ENCODE measurements around the gene EED. TPM values are rescaled to one million over a fixed set of nuclear protein-coding genes. Genes with fewer than 3 reads are reported as not detected.

EED gene
- polyA plus RNA-seq, 1 experiment: 17.5 TPM

DNA sequence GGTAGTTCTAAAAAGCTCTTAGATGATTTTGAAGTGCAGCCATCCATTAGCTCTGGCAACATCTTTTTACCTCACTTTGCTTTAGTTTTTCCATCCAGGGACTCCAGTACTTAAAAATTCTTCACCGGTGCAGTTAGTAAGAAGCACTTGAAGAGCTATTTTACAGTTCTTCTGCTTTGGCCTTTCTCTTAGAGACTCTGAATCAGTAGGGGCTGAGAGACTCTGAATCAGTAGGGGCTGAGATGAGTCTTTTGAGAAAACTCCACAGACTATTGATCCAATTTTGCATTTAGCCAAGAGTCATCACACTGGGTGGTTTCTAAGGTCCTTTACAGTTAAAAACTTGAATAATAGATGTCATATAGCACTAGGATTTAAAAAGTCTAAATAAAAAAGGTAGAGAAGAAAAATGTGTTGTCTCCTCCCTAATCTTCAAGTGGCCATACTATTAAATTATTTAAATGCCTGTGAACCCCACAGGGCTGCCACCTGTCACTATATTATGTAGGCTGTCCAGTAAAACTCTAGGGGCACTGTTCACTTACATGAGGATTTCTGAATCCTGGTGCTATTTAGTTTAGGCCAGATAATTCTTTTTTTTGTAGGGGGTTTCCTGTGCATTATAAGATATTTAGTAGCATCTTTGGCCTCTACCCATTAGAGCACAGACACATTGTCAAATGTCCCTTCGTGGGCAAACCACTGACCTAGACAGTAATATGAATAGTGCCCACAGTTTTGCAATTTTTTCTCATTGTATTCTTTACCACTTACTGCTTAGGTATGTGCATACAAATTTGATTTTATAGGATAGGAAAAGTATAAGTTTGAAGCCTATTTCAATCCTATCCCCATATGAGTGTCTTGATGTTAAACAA lies 31.2 kb downstream of the EED start:
- no peak for DNase-seq (ENCODE audit: low read depth, low spot score)
- H3K9me3 ChIP-seq (ENCODE audit: control insufficient read depth, insufficient read depth, low read length): no peaks in the 10 kb centered on the region
- ChIA-PET POLR2A (no interaction called here), CTCF (interaction anchor here (2.1 kb wide), 1 partner anchor 234 kb away, joined by 6 read pairs; no protein-coding TSS in a partner anchor)
- no peak overlapping the region for H3K4me3 ChIP-seq (ENCODE audit: low read depth, low read length)
- TF ChIP-seq, protein P1, sequence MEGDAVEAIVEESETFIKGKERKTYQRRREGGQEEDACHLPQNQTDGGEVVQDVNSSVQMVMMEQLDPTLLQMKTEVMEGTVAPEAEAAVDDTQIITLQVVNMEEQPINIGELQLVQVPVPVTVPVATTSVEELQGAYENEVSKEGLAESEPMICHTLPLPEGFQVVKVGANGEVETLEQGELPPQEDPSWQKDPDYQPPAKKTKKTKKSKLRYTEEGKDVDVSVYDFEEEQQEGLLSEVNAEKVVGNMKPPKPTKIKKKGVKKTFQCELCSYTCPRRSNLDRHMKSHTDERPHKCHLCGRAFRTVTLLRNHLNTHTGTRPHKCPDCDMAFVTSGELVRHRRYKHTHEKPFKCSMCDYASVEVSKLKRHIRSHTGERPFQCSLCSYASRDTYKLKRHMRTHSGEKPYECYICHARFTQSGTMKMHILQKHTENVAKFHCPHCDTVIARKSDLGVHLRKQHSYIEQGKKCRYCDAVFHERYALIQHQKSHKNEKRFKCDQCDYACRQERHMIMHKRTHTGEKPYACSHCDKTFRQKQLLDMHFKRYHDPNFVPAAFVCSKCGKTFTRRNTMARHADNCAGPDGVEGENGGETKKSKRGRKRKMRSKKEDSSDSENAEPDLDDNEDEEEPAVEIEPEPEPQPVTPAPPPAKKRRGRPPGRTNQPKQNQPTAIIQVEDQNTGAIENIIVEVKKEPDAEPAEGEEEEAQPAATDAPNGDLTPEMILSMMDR (IDR thresholded peaks at IDR 0.05; ENCODE audit: low read depth, low read length): no peak
- H3K27ac ChIP-seq (ENCODE audit: low read depth, low read length): no peak overlapping the region
- H3K27me3 ChIP-seq (ENCODE audit: control insufficient read depth, insufficient read depth, low read length): no peaks in the 10 kb centered on the region

DNA sequence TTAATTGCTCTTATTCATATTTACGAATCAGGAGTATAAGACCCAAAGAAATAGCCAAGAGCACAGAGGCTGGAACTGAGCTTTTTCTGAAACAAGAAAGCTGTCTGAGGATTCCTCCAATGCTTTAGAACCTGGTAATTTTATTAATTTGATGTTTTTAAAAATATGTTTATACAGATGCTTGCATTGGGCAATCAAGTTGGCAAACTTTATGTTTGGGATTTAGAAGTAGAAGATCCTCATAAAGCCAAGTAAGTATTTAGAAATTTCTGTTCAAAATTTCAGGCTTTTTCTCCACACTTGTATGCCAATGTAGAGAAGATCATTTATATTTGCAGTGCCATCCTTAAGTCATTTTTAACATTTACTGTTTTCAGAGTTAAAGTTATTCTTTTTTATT lies 33.2 kb downstream of the EED start:
- TF ChIP-seq, protein P1 (IDR thresholded peaks at IDR 0.05; ENCODE audit: low read depth, low read length): no peak
- DNase-seq (ENCODE audit: low read depth, low spot score): no peak
- Histone ChIP-seq H3K9me3 (ENCODE audit: control insufficient read depth, insufficient read depth, low read length) (no peaks in the 10 kb centered on the region), H3K27ac (ENCODE audit: low read depth, low read length) (no peak overlapping the region), H3K27me3 (ENCODE audit: control insufficient read depth, insufficient read depth, low read length) (no peaks in the 10 kb centered on the region), H3K4me3 (ENCODE audit: low read depth, low read length) (no peak overlapping the region)
- ChIA-PET CTCF (interaction anchor here (1.0 to 2.1 kb wide), 3 partner anchors 14 to 423 kb away, joined by 3 to 8 read pairs (median 6); partner anchors contain the start of gene CCDC83), POLR2A (no interaction called here)

DNA sequence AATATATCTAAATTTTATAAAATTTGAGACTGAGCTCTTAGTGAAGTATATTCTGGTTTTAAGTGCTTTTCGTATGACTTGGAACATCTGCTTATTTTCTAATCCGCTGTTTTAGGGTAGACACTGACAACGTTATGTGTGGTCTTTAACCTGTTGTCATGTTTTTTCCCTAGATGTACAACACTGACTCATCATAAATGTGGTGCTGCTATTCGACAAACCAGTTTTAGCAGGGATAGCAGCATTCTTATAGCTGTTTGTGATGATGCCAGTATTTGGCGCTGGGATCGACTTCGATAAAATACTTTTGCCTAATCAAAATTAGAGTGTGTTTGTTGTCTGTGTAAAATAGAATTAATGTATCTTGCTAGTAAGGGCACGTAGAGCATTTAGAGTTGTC lies 33.7 kb downstream of the EED start:
- no peak for DNase-seq (ENCODE audit: low read depth, low spot score)
- no peaks in the 10 kb centered on the region for H3K27me3 ChIP-seq (ENCODE audit: control insufficient read depth, insufficient read depth, low read length)
- H3K4me3 ChIP-seq (ENCODE audit: low read depth, low read length): no peak overlapping the region
- TF ChIP-seq, protein P1 (IDR thresholded peaks at IDR 0.05; ENCODE audit: low read depth, low read length): no peak
- no peak overlapping the region for H3K27ac ChIP-seq (ENCODE audit: low read depth, low read length)
- no peaks in the 10 kb centered on the region for H3K9me3 ChIP-seq (ENCODE audit: control insufficient read depth, insufficient read depth, low read length)
- ChIA-PET POLR2A (no interaction called here), CTCF (interaction anchor here (0.6 to 2.1 kb wide), 3 partner anchors 85 to 423 kb away, joined by 3 to 8 read pairs (median 6); partner anchors contain the start of gene CCDC83)

DNA sequence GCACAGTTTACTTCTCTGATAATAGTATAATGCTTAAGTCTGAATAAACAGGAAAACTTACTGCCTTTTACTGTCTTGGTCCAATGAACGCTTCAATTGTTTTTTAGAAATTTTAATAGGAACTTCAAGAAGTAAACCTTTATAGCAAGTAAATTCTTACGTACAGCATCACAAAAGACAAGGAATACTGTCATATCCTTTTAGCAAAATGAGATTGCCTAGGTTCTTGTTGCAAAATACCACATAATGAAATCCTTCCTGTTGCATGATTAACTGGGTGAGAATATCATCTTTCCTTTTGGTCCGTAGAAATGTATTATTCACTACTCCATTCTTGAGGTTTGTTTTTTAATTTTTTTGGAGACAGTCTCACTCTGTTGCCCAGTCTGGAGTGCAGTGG lies 35.2 kb downstream of the EED start:
- ChIA-PET POLR2A (no interaction called here), CTCF (interaction anchor here (2.1 kb wide), 1 partner anchor 425 kb away, joined by 8 read pairs; the partner anchor contains the start of gene CCDC83)
- DNase-seq (ENCODE audit: low read depth, low spot score): no peak
- no peaks in the 10 kb centered on the region for H3K9me3 ChIP-seq (ENCODE audit: control insufficient read depth, insufficient read depth, low read length)
- H3K27ac ChIP-seq (ENCODE audit: low read depth, low read length): no peak overlapping the region
- no peak overlapping the region for H3K4me3 ChIP-seq (ENCODE audit: low read depth, low read length)
- H3K27me3 ChIP-seq (ENCODE audit: control insufficient read depth, insufficient read depth, low read length): no peaks in the 10 kb centered on the region
- TF ChIP-seq, protein P1 (IDR thresholded peaks at IDR 0.05; ENCODE audit: low read depth, low read length): no peak

DNA sequence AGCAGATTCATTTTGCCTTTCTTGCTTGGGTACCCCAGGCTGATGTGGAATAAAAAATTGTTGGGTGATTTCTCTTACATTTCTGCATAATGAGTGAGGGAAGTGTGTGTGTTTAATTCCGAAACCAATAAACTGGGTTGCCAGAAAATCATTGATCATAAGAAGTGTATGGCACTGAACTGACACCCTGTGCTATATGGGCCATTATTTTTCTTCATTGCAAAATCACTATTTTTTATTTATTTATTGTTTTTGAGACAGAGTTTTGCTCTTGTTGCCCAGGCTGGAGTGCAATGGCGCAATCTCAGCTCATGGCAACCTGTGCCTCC lies 42.9 kb downstream of the EED start:
- POLR2A ChIA-PET: no interaction called here
- no peak for DNase-seq (ENCODE audit: low read depth, low spot score)
- H3K27ac ChIP-seq (ENCODE audit: low read depth, low read length): no peak overlapping the region
- no peak overlapping the region for H3K4me3 ChIP-seq (ENCODE audit: low read depth, low read length)
- H3K9me3 ChIP-seq (ENCODE audit: control insufficient read depth, insufficient read depth, low read length): no peaks in the 10 kb centered on the region
- H3K27me3 ChIP-seq (ENCODE audit: control insufficient read depth, insufficient read depth, low read length): no peaks in the 10 kb centered on the region
- CTCF ChIA-PET: no interaction called here
- TF ChIP-seq, protein P1 (IDR thresholded peaks at IDR 0.05; ENCODE audit: low read depth, low read length): no peak
